ENCODE results near the gene ANKRD49.

ANKRD49 gene

GRCh38 chr11:94545264-94546161 lies 51.7 kb downstream of the ANKRD49 start:
- TF ChIP-seq CTCF (IDR thresholded peaks at IDR 0.05; ENCODE audit: insufficient read depth, low read length, poor library complexity, severe bottlenecking) = no peak
- Histone ChIP-seq H3K4me3 (replicated peaks; ENCODE audit: low read depth, low read length) (no peak overlapping the region), H3K27me3 (replicated peaks; ENCODE audit: control insufficient read depth, insufficient read depth, low read length) (no peaks in the 10 kb centered on the region; the same call in 1 of the 2 replicates), H3K36me3 (ENCODE audit: control insufficient read depth, insufficient read depth, low read length) (no peaks in the 10 kb centered on the region)
- no peak for DNase-seq (ENCODE audit: extremely low read depth, insufficient read length)

GRCh38 chr11:94546162-94546470 lies 52.3 kb downstream of the ANKRD49 start:
- no peak for DNase-seq (ENCODE audit: extremely low read depth, insufficient read length)
- Histone ChIP-seq H3K27me3 (replicated peaks; ENCODE audit: control insufficient read depth, insufficient read depth, low read length) (no peaks in the 10 kb centered on the region; the same call in 1 of the 2 replicates), H3K4me3 (replicated peaks; ENCODE audit: low read depth, low read length) (no peak overlapping the region), H3K36me3 (ENCODE audit: control insufficient read depth, insufficient read depth, low read length) (no peaks in the 10 kb centered on the region)
- TF ChIP-seq CTCF (IDR thresholded peaks at IDR 0.05; ENCODE audit: insufficient read depth, low read length, poor library complexity, severe bottlenecking) = no peak

GRCh38 chr11:94546886-94547285 lies 53.1 kb downstream of the ANKRD49 start:
- Histone ChIP-seq H3K4me3 (replicated peaks; ENCODE audit: low read depth, low read length) (no peak overlapping the region), H3K27me3 (replicated peaks; ENCODE audit: control insufficient read depth, insufficient read depth, low read length) (no peaks in the 10 kb centered on the region; the same call in 1 of the 2 replicates), H3K36me3 (ENCODE audit: control insufficient read depth, insufficient read depth, low read length) (no peaks in the 10 kb centered on the region)
- no peak for TF ChIP-seq CTCF (IDR thresholded peaks at IDR 0.05; ENCODE audit: insufficient read depth, low read length, poor library complexity, severe bottlenecking)
- DNase-seq (ENCODE audit: extremely low read depth, insufficient read length) = no peak

GRCh38 chr11:94549146-94549545 lies 55.4 kb downstream of the ANKRD49 start:
- no peak for DNase-seq (ENCODE audit: extremely low read depth, insufficient read length)

More at GRCh38 chr11:94549146-94549545, 55.4 kb downstream of the ANKRD49 start:
- Histone ChIP-seq H3K27me3 (replicated peaks; ENCODE audit: control insufficient read depth, insufficient read depth, low read length) (no peaks in the 10 kb centered on the region; the same call in 1 of the 2 replicates), H3K36me3 (ENCODE audit: control insufficient read depth, insufficient read depth, low read length) (no peaks in the 10 kb centered on the region), H3K4me3 (replicated peaks; ENCODE audit: low read depth, low read length) (no peak overlapping the region)
- TF ChIP-seq CTCF (IDR thresholded peaks at IDR 0.05; ENCODE audit: insufficient read depth, low read length, poor library complexity, severe bottlenecking) = no peak
